HG03280 (cell line): ENCODE results near the gene YWHAB.
A peak's percentile ranks its signal among the peaks of the same experiment; 100 is the strongest.
"Not testable (repeated sequence)": the region's sequence is repeated elsewhere in the genome, so short reads cannot be mapped to it uniquely, and the experiment has no call there.

ENCODE experiments used
- ATAC-seq: cut with Tn5 transposase; IDR thresholded peaks from one replicate; pipeline ENCODE4 v1.9.1; 2021; ENCODE audit warnings: mild to moderate bottlenecking, moderate library complexity; ENCODE audit not compliant: unreplicated experiment

Gene YWHAB

GRCh38 chr20:44885392-44886265 lies at the start of gene YWHAB:
YWHAB (plus strand) TSS chr20:44885705; CDS start chr20:44901534, 15,829 bp downstream.
- peak; percentile 96 for ATAC-seq

DNA sequence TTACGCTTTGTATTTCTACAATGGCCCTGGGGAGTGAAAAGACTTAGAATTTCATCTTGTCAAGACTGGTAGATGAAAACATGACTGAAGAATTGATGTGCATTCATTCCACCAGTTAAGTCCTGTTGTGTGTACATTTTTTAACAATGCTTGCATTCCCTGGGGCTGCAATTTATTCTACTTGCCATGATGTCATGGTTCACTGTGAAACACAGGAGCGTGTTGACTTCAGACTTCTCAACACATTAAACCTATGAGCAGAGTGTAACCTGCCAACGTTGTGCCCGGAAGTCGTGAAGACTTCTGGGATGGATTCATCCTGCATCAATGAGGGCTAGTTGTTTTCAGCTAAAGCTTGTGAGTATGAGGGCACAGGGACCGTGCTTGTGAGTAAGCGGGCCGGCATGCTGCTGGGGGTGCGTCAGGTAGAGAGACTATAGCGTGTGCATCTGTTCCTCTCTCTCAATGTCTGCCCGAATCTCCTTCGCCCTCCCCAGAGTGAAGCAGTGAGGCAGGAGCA lies 48.8 kb upstream of the YWHAB start:
- ATAC-seq: no peak

DNA sequence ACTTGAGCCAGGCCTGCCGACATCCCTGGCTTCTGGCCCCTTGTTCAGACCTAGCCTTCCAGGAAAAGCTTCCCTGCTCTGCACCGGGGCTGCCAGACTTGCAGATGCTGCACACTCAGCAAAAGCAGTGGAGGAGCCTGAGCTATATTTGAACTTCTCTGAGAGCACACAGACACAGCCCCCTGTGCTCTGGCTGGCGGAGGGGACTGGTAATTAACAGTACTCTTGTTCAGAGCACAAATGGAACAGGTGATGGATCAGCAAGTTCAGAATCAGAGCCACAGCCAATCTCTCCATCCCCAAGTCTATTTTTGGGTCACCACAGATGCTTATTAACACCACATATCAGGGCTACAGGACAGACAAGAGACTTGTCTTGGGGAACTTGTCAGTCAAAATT lies 47.6 kb upstream of the YWHAB start:
- ATAC-seq: no peak

GRCh38 chr20:44838521-44838920 lies 47.0 kb upstream of the YWHAB start:
- no peak for ATAC-seq

DNA sequence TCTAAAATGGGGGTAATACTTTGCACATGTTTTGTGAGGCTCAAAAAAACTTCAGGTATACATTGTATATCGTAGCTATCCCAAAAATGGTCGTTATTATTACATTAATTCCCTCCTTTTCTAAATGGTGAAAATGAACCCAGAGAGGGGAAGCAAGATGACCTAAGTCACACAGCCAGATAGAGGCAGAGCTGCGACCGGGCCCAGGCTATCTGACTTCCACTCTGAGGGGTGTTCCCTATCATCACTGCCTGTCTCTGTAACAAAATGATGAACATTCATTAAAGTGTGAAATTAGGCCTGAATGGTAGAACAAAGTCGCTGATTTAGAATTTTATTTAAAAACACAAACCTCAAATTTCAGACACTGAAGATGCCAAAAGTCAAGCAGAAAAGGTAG lies 46.0 kb upstream of the YWHAB start:
- ATAC-seq: no peak

- no peak for ATAC-seq
Observed at GRCh38 chr20:44840826-44841225, 44.7 kb upstream of the YWHAB start.

- ATAC-seq: no peak
Observed at GRCh38 chr20:44841955-44842354, 43.5 kb upstream of the YWHAB start.

GRCh38 chr20:44843876-44844275 lies 41.6 kb upstream of the YWHAB start:
- ATAC-seq: no peak

GRCh38 chr20:44848254-44849015 lies 37.1 kb upstream of the YWHAB start:
- ATAC-seq: no peak

GRCh38 chr20:44849703-44850102 lies 35.8 kb upstream of the YWHAB start:
- no peak for ATAC-seq

GRCh38 chr20:44850272-44850671 lies 35.2 kb upstream of the YWHAB start:
- no peak for ATAC-seq

- ATAC-seq: no peak
Observed at GRCh38 chr20:44850837-44851236, 34.7 kb upstream of the YWHAB start.

DNA sequence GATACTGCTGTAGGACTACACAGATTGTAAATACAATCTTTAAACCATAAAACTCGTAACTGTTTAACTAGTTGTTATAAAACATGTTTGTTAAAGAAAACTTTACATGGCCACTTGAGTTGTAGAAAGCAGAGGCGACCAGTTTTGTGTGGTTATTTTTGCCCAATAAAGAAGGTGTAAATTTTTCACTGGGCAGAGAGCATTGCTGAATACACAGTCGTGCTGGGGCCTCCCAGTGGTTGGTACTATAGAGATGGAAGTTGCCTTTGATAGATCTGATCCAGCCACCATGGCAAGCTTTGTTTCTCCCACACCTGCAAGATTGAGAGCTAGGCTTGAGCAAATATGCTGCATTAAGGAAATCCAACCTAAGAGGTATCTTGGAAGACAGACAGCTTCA lies 34.0 kb upstream of the YWHAB start:
- ATAC-seq: no peak

DNA sequence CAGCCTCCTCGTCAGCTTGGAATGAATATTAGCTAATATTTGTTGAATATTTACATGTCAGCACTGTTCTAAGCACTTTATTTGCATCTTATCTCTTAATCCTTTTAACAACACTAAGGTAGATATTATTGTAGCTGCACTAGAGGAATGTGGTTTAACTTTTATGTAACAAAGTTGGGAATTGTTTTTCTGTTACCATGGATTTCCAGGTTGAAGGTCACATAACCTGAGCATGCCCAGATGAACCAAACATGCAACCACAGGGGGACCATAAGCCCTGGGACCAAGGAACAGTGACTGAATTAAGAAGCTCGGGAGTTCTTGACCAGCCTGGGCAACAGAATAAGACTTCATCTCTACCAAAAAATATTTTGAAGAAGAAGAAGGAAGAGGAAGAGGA lies 29.1 kb upstream of the YWHAB start:
- ATAC-seq: no peak

GRCh38 chr20:44856856-44857448 lies 28.6 kb upstream of the YWHAB start:
- no peak for ATAC-seq

GRCh38 chr20:44858606-44859360 lies 26.7 kb upstream of the YWHAB start:
- ATAC-seq: no peak

GRCh38 chr20:44861531-44862006 lies 23.9 kb upstream of the YWHAB start:
- ATAC-seq: no peak

- no peak for ATAC-seq
Observed at GRCh38 chr20:44862286-44862685, 23.2 kb upstream of the YWHAB start.

- ATAC-seq: not testable (repeated sequence)
Observed at GRCh38 chr20:44863365-44864084, 22.0 kb upstream of the YWHAB start.

DNA sequence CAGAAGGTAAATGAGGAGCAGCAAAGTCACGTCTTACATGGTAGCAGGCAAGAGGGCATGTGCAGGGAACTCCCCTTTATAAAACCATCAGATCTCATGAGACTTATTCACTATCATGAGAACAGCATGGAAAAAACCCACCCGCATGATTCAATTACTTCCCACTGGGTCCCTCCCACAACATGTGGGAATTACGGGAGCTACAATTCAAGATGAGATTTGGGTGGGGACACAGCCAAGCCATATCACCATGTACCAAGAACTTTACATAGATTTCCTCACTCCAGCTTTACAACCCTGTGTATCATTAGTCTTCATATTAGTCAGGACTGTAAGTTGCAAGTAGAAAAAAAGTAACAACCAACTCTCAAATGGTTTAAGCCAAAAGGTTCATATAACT lies 21.0 kb upstream of the YWHAB start:
- not testable (repeated sequence) for ATAC-seq
